ENCODE data around the gene LSAMP. TPM values are rescaled to one million over a fixed set of nuclear protein-coding genes. Genes with fewer than 3 reads are reported as not detected.

LSAMP gene
- polyA plus RNA-seq, 3 donors = not detected

- intact Hi-C loops (cut with micrococcal nuclease) = no loop called here
- H3K4me2 ChIP-seq (replicated peaks; ENCODE audit: extremely low read depth, low read length, poor library complexity, severe bottlenecking) = no peak overlapping the region
- no peaks in the 10 kb centered on the region for H3K27me3 ChIP-seq (ENCODE audit: control insufficient read depth in 2 of 2, insufficient read depth in 2 of 2, low read length in 2 of 2)
- H2AFZ ChIP-seq (ENCODE audit: insufficient read depth, low read depth, low read length, poor library complexity, severe bottlenecking) = no peak overlapping the region
- H3K4me3 ChIP-seq (replicated peaks in 1 of 3; ENCODE audit: low read depth in 2 of 3, low read length in 3 of 3) = no peak overlapping the region
- 80% methylated on average over 1 of the region's 2 CpGs for WGBS (ENCODE audit: insufficient coverage)
- H3K36me3 ChIP-seq (replicated peaks in 1 of 2; ENCODE audit: control insufficient read depth in 1 of 2, insufficient read depth in 2 of 2, low read length in 2 of 2) = no peaks in the 10 kb centered on the region
- no peak overlapping the region for H3K27ac ChIP-seq (ENCODE audit: low read depth in 1 of 2, low read length in 2 of 2)
- Mint-ChIP-seq H3K27ac (no peak overlapping the region), H3K27me3 (ENCODE audit: low read depth in 3 of 3) (no peaks in the 10 kb centered on the region), H3K9me3 (peaks cover 0 to 4% (median 0%) of the 10 kb centered on the region in 7 donors), H3K36me3 (no peaks in the 10 kb centered on the region), H3K4me1 (no peaks in the 10 kb centered on the region), H3K4me3 (no peak overlapping the region)
- no peaks in the 10 kb centered on the region for H3K79me2 ChIP-seq (ENCODE audit: insufficient read depth, low read length)
- H3K9me3 ChIP-seq (replicated peaks in 1 of 2; ENCODE audit: control insufficient read depth in 1 of 2, insufficient read depth in 1 of 2, low read length in 2 of 2) = no peaks in the 10 kb centered on the region
- no peak overlapping the region for H3K9ac ChIP-seq (ENCODE audit: insufficient read depth, low read length, poor library complexity, severe bottlenecking)
- no peaks in the 10 kb centered on the region for H4K20me1 ChIP-seq (ENCODE audit: insufficient read depth, low read length)
- no peak for TF ChIP-seq CTCF (IDR thresholded peaks at IDR 0.05)
- no peaks in the 10 kb centered on the region for H3K4me1 ChIP-seq (ENCODE audit: control insufficient read depth in 1 of 2, insufficient read depth in 2 of 2, low read length in 2 of 2)
- no peak for DNase-seq
Measured at GRCh38 chr3:115890579-115890978, 554.7 kb downstream of the LSAMP start.

- Mint-ChIP-seq H3K27ac (no peak overlapping the region), H3K27me3 (ENCODE audit: low read depth in 3 of 3) (no peaks in the 10 kb centered on the region), H3K4me1 (no peaks in the 10 kb centered on the region), H3K4me3 (no peak overlapping the region), H3K9me3 (peaks cover 0 to 1% (median 0%) of the 10 kb centered on the region in 7 donors), H3K36me3 (no peaks in the 10 kb centered on the region)
- no peak overlapping the region for H3K4me3 ChIP-seq (replicated peaks in 1 of 3; ENCODE audit: low read depth in 2 of 3, low read length in 3 of 3)
- no peak for TF ChIP-seq CTCF (IDR thresholded peaks at IDR 0.05)
- intact Hi-C loops (cut with micrococcal nuclease) = no loop called here
- H3K27me3 ChIP-seq (ENCODE audit: control insufficient read depth in 2 of 2, insufficient read depth in 2 of 2, low read length in 2 of 2) = no peaks in the 10 kb centered on the region
- H3K4me2 ChIP-seq (replicated peaks; ENCODE audit: extremely low read depth, low read length, poor library complexity, severe bottlenecking) = no peak overlapping the region
- H2AFZ ChIP-seq (ENCODE audit: insufficient read depth, low read depth, low read length, poor library complexity, severe bottlenecking) = no peak overlapping the region
- H4K20me1 ChIP-seq (ENCODE audit: insufficient read depth, low read length) = no peaks in the 10 kb centered on the region
- no peak for DNase-seq
- no peaks in the 10 kb centered on the region for H3K36me3 ChIP-seq (replicated peaks in 1 of 2; ENCODE audit: control insufficient read depth in 1 of 2, insufficient read depth in 2 of 2, low read length in 2 of 2)
- no peak overlapping the region for H3K9ac ChIP-seq (ENCODE audit: insufficient read depth, low read length, poor library complexity, severe bottlenecking)
- no peaks in the 10 kb centered on the region for H3K9me3 ChIP-seq (replicated peaks in 1 of 2; ENCODE audit: control insufficient read depth in 1 of 2, insufficient read depth in 1 of 2, low read length in 2 of 2)
- no peaks in the 10 kb centered on the region for H3K4me1 ChIP-seq (ENCODE audit: control insufficient read depth in 1 of 2, insufficient read depth in 2 of 2, low read length in 2 of 2)
- H3K79me2 ChIP-seq (ENCODE audit: insufficient read depth, low read length) = no peaks in the 10 kb centered on the region
- H3K27ac ChIP-seq (ENCODE audit: low read depth in 1 of 2, low read length in 2 of 2) = no peak overlapping the region
- 73% methylated on average over 2 of the region's 2 CpGs for WGBS (ENCODE audit: insufficient coverage)
Measured at GRCh38 chr3:115885621-115886020, 559.7 kb downstream of the LSAMP start.
